ENCODE data around the gene TNNI3K. TPM values are rescaled to one million over a fixed set of nuclear protein-coding genes. Genes with fewer than 3 reads are reported as not detected.

Gene TNNI3K
- total RNA-seq, 1 donor from 2014 or later: not detected

DNA sequence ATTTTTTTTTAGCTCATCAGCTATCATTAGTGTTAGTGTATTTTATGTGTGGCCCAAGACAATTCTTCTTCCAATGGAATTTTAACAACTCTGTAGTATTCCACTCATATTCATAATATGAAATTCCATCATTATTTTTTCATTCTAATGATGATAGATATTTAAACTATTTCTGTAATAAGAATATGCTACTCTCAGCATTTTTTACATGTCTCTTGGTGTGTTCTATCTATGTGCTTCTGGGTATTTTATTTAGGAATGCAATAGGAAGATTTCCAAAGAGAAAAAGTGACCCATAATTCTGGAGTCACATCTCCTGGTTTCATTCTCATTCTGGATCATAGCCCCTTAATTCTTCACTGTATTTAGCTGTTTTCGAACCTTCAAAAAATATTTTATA is 167.7 kb downstream of the TNNI3K start:
- DNase-seq (ENCODE audit: extremely low spot score in 2 of 2): no peak
- no peaks in the 10 kb centered on the region for H3K27me3 ChIP-seq
- H3K36me3 ChIP-seq: no peaks in the 10 kb centered on the region
- no peaks in the 10 kb centered on the region for H3K9me3 ChIP-seq
- TF ChIP-seq, protein P1, sequence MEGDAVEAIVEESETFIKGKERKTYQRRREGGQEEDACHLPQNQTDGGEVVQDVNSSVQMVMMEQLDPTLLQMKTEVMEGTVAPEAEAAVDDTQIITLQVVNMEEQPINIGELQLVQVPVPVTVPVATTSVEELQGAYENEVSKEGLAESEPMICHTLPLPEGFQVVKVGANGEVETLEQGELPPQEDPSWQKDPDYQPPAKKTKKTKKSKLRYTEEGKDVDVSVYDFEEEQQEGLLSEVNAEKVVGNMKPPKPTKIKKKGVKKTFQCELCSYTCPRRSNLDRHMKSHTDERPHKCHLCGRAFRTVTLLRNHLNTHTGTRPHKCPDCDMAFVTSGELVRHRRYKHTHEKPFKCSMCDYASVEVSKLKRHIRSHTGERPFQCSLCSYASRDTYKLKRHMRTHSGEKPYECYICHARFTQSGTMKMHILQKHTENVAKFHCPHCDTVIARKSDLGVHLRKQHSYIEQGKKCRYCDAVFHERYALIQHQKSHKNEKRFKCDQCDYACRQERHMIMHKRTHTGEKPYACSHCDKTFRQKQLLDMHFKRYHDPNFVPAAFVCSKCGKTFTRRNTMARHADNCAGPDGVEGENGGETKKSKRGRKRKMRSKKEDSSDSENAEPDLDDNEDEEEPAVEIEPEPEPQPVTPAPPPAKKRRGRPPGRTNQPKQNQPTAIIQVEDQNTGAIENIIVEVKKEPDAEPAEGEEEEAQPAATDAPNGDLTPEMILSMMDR (IDR thresholded peaks at IDR 0.05): no peak
- TF ChIP-seq POLR2A (IDR thresholded peaks at IDR 0.05): no peak
- no peak for TF ChIP-seq POLR2AphosphoS5 (IDR thresholded peaks at IDR 0.05; ENCODE audit: insufficient read depth in 1 of 2, low read depth in 1 of 2)
- intact Hi-C loops (cut with DNase I): no loop called here
- H3K4me1 ChIP-seq: no peaks in the 10 kb centered on the region
- H3K4me3 ChIP-seq: no peak overlapping the region
- no peak overlapping the region for H3K27ac ChIP-seq

- TF ChIP-seq POLR2A (IDR thresholded peaks at IDR 0.05) (no peak), POLR2AphosphoS5 (IDR thresholded peaks at IDR 0.05; ENCODE audit: insufficient read depth in 1 of 2, low read depth in 1 of 2) (no peak)
- TF ChIP-seq, protein P1 (IDR thresholded peaks at IDR 0.05): no peak
- Histone ChIP-seq H3K27me3 (no peaks in the 10 kb centered on the region), H3K9me3 (no peaks in the 10 kb centered on the region), H3K4me1 (no peaks in the 10 kb centered on the region), H3K36me3 (no peaks in the 10 kb centered on the region), H3K4me3 (no peak overlapping the region), H3K27ac (no peak overlapping the region)
- no peak for DNase-seq (ENCODE audit: extremely low spot score in 2 of 2)
- intact Hi-C loops (cut with DNase I): no loop called here
Measured at GRCh38 chr1:74403606-74404005, 168.4 kb downstream of the TNNI3K start.

DNA sequence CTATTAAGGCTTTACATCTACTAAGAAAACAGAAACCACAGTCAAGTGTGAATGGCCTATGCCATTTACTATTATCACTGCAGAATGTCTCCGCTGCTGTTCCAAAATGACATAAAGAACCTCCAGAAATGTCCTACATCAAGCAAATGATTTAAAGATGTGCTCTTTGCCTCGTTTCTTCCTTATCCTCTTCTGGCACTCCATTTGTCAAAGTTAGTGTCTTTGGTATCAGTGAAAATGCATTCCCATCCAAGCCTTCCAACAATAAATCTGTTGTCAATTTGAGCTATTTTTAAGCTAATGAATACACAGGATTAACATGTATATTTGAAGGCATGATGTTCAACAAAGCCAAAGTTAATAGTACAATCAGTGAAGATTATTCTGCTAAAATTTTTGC is 171.6 kb downstream of the TNNI3K start:
- DNase-seq (ENCODE audit: extremely low spot score in 2 of 2): no peak
- H3K27ac ChIP-seq: no peak overlapping the region
- H3K27me3 ChIP-seq: no peaks in the 10 kb centered on the region
- intact Hi-C loops (cut with DNase I): no loop called here
- TF ChIP-seq, protein P1 (IDR thresholded peaks at IDR 0.05): no peak
- TF ChIP-seq POLR2AphosphoS5 (IDR thresholded peaks at IDR 0.05; ENCODE audit: insufficient read depth in 1 of 2, low read depth in 1 of 2): no peak
- no peak for TF ChIP-seq POLR2A (IDR thresholded peaks at IDR 0.05)
- no peak overlapping the region for H3K4me3 ChIP-seq
- H3K9me3 ChIP-seq: no peaks in the 10 kb centered on the region
- no peaks in the 10 kb centered on the region for H3K36me3 ChIP-seq
- no peaks in the 10 kb centered on the region for H3K4me1 ChIP-seq

DNA sequence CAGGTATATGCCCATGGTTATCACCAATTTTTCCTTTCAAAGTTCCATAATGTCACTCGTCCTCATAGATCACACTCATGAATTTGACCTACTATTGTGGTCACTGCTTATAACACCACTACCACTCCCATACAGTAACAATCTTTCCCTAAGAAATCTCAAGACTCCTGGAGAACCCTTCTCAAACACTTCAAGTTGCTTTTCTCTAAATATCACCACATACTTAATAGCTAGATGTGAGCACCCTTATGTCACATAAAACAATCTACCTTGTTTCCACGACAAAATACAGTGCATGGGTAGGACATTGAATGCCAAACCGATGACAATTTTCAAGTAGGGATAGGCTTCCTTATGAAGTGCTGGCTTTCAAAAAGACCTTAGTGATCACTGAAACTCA is 172.7 kb downstream of the TNNI3K start:
- H3K4me3 ChIP-seq: no peak overlapping the region
- TF ChIP-seq POLR2A (IDR thresholded peaks at IDR 0.05): no peak
- no peak for TF ChIP-seq POLR2AphosphoS5 (IDR thresholded peaks at IDR 0.05; ENCODE audit: insufficient read depth in 1 of 2, low read depth in 1 of 2)
- TF ChIP-seq, protein P1 (IDR thresholded peaks at IDR 0.05): no peak

DNA sequence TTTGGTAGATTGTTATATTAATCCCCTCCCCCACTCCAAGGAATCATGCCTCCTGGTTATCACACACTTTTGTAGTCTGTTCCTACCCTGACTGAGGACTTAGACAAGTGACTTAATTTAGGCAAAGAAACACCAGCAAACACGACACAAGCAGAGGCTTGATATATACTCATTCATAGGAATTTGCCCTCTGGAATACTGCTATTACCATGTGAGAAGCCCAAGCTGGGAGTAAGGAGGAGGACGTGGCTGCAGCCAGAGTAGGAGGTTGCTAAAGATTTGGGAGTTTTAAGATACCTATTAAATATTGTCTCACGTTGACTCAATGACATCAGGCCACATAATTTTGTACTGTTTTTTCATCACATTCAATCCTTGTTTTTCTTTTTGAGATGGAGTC is 177.1 kb downstream of the TNNI3K start:
- Histone ChIP-seq H3K4me1 (no peaks in the 10 kb centered on the region), H3K9me3 (no peaks in the 10 kb centered on the region), H3K27ac (no peak overlapping the region), H3K27me3 (no peaks in the 10 kb centered on the region), H3K4me3 (no peak overlapping the region), H3K36me3 (no peaks in the 10 kb centered on the region)
- intact Hi-C loops (cut with DNase I): no loop called here
- TF ChIP-seq POLR2AphosphoS5 (IDR thresholded peaks at IDR 0.05; ENCODE audit: insufficient read depth in 1 of 2, low read depth in 1 of 2) (no peak), POLR2A (IDR thresholded peaks at IDR 0.05) (no peak)
- TF ChIP-seq, protein P1 (IDR thresholded peaks at IDR 0.05): no peak
- DNase-seq (ENCODE audit: extremely low spot score in 2 of 2): no peak

More for the DNA sequence above, 172.7 kb downstream of the TNNI3K start:
- H3K27me3 ChIP-seq: no peaks in the 10 kb centered on the region
- no peaks in the 10 kb centered on the region for H3K9me3 ChIP-seq
- intact Hi-C loops (cut with DNase I): no loop called here
- H3K27ac ChIP-seq: no peak overlapping the region
- H3K36me3 ChIP-seq: no peaks in the 10 kb centered on the region
- no peak for DNase-seq (ENCODE audit: extremely low spot score in 2 of 2)
- no peaks in the 10 kb centered on the region for H3K4me1 ChIP-seq
